Erythroblast (primary cell): ENCODE results near the gene PTPRN2.

Source experiments
- DNase-seq, 2 experiments: peaks; one replicate each; lab custom pipeline; 2025; lab: John Stamatoyannopoulos, UW
- GATA1 ChIP-seq: IDR thresholded peaks from 2 replicates; pipeline ENCODE4 v1.6.1; 2011; ENCODE audit warnings: low read depth, mild to moderate bottlenecking, control low read depth, low read length, moderate library complexity
- POLR2A ChIP-seq: IDR thresholded peaks from 2 replicates; pipeline ENCODE4 v1.6.1; 2011; ENCODE audit warnings: mild to moderate bottlenecking, low read length

The PTPRN2 gene

DNA sequence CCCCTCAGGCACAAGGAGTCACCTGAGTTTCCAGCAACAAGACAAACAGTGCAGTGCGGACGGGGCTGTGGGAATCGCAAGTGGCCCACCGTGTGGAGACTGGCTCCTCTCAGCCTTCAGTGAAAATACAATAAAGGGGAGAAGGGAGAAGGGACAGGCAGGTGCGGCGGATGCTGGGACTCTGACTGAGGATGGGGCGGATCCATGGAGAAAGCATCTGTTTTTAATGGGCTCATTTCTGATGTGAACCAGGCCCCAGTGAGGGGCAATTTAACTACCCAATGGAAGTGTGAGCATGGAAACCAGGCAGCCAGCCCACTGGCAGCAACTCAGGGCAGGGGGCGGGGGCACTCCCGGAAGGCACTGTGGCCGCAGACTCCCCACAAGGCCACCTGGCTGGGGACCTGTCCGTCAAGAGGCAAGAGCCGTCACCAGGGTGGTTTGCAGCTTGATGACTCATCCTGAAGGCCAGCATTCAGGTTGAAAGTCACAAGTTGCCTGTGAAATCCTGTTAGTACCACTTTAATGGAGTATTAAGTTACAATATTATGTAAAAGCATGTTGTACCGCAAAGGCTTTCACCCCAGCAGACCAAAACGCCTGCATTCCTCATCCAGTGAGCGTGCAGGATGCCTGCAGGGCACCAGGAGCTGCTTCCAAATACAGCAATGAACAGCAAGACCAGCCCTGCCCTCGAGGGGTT, 476.4 kb downstream of the PTPRN2 start:
- DNase-seq, result no peak
- TF ChIP-seq GATA1 (no peak), POLR2A (no peak)

DNA sequence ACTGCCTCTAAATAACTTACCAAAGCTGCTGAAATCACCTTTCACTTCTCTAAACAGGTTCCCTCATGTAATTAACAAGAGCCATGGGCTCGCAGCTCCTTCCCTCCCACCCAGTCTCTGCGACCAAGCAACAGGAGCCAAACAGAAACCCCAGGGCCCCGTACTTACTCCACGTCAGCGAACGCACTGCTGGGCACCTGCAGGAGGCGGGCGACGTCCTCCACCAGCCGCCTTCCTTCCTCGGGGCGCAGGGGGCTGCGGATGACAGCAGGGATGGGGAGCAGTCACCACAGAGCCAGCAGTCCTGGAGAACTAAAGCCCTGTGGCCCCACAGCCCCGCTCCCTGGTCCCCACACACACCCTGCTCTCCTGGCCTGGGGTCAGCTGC, 477.0 kb downstream of the PTPRN2 start:
- TF ChIP-seq GATA1, result no peak
- no peak for DNase-seq

- TF ChIP-seq GATA1, result no peak
- TF ChIP-seq POLR2A, result no peak
Measured at GRCh38 chr7:158110034-158110590, 477.5 kb downstream of the PTPRN2 start.

DNA sequence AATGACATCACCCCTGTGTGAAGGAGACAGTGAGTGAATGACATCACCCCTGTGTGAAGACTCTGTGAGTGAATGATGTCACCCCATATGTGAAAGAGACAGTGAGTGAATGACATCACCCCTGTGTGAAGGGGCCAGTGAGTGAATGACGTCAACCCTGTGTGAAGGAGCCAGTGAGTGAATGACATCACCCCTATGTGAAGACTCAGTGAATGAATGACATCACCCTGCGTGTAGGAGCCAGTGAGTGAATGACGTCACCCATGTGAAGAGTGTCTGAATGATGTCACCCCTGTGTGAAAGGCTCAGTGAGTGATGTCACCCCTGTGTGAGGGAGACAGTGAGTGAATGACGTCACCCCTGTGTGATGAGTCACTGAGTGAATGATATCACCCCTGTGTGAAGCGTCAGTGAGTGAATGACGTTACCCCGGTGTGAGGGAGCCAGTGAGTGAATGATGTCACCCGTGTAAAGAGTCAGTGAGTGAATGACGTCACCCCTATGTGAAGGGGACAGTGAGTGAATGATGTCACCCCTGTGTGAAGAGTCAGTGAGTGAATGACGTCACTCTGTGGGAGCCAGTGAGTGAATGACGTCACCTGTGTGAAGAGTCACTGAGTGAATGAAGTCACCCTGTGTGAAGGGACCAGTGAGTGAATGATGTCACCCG, 478.1 kb downstream of the PTPRN2 start:
- DNase-seq, result no peak
- TF ChIP-seq POLR2A (no peak), GATA1 (no peak)

More at GRCh38 chr7:158110034-158110590, 477.5 kb downstream of the PTPRN2 start:
- no peak for DNase-seq

DNA sequence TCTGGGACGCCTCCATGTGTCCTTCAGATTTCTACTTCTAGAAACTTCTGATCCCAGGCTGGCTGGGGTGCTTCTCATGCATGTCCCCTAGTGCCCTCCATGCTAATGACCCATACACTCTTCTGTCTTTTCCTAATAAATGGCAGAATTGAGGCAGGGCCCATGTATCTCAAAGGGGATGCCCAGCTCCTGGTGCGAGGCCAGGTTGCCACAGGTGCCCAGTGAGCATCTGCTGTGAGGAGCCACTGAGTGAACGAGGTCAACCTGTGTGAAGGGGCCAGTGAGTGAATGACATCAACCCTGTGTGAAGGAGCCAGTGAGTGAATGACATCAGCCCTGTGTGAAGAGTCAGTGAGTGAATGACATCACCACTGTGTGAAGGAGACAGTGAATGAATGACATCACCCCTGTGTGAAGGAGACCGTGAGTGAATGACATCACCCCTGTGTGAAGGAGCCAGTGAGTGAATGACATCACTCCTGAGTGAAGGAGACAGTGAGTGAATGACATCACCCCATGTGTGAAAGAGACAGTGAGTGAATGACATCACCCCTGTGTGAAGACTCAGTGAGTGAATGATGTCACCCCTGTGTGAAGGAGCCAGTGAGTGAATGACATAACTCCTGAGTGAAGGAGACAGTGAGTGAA, 478.9 kb downstream of the PTPRN2 start:
- no peak for TF ChIP-seq POLR2A
- TF ChIP-seq GATA1, result no peak
- DNase-seq, result no peak

GRCh38 chr7:158107806-158108205, 479.8 kb downstream of the PTPRN2 start:
- TF ChIP-seq GATA1 (no peak), POLR2A (no peak)
- no peak for DNase-seq

GRCh38 chr7:158106272-158106671, 481.4 kb downstream of the PTPRN2 start:
- DNase-seq, result no peak
- TF ChIP-seq POLR2A, result no peak
- no peak for TF ChIP-seq GATA1

DNA sequence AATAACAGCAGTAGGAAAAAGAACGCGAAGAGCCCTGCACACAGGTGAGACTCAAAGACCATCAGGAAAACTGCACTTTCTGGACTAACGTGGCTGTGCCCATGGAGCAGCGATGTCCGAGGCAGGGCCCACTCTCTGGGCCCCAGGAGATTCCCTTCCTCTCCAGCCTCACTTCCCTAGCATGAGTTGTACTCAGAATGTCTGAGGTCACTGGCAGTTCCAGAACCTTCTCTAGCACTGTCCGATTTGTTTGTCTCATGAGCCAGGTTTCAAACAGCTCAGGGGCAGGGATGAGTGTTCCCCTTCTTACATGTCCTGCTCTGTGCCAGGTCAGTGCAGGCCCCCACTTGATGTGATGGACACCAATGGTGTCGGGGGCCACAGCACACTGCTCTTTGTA, 484.2 kb downstream of the PTPRN2 start:
- DNase-seq, result no peak
- TF ChIP-seq GATA1, result no peak
- TF ChIP-seq POLR2A, result no peak

GRCh38 chr7:158102897-158103296, 484.7 kb downstream of the PTPRN2 start:
- TF ChIP-seq GATA1, result no peak
- no peak for TF ChIP-seq POLR2A
- DNase-seq, result no peak

DNA sequence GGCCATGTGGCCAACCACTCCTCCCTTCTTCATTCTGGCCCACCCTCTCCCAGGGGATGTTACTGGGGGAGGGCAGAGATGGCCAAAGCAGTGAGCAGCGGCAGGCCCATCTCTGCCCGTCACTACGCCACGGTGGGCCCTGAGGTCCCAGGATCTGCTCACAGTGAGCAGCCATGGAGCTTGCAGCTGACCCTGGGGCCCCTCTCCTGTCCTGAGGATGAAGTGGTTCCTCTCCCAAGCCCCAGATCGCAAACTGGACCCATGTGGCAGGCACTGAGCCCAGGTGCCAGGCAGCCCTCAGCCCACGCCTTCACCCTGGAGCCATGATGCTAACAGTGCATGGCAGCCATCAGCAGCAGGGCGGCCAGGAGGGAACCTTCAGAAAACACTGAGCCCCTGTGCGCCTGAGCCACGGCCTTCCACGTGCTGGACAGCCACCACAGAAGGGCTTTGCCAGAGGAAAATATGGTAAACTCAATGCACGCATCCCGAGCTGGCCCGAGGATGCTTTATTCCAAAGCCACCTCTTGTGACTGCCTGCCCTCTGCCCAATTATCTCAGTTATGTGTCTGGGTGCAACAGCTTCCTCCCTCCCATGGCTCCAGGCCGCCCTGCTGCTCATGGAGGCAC, 485.7 kb downstream of the PTPRN2 start:
- TF ChIP-seq POLR2A, result no peak
- TF ChIP-seq GATA1, result no peak
- DNase-seq, result no peak

- DNase-seq, result no peak
- TF ChIP-seq GATA1, result no peak
- no peak for TF ChIP-seq POLR2A
Measured at GRCh38 chr7:158098125-158099030, 489.2 kb downstream of the PTPRN2 start.

GRCh38 chr7:158097453-158098124, 490.0 kb downstream of the PTPRN2 start:
- TF ChIP-seq GATA1 (no peak), POLR2A (no peak)
- DNase-seq, result no peak
